A673 (cell line): Measurements from ENCODE around the gene TMPRSS6. TPM values are rescaled to one million over a fixed set of nuclear protein-coding genes. Genes with fewer than 3 reads are reported as not detected.
A peak's percentile ranks its signal among the peaks of the same experiment; 100 is the strongest.

ENCODE experiments used
- BruUV-seq: library from RNA; stranded (reverse); fragments of 400-500 nt; replicated peaks from 2 replicates; lab custom pipeline; 2021; lab: Mats Ljungman, UMichigan
- CTCF ChIA-PET: fragments of 300-600 bp; sonication (Branson Sonifier 250); formaldehyde crosslinking; loops from one replicate; lab custom pipeline; 2022; ENCODE audit warnings: antibody characterized with exemption; lab: Charles Lee
- POLR2A ChIA-PET: fragments of 300-600 bp; sonication (Branson Sonifier 250); formaldehyde crosslinking; loops from one replicate; lab custom pipeline; 2022; ENCODE audit warnings: antibody characterized with exemption; ENCODE audit not compliant: low non-redundant PET; lab: Charles Lee
- DNase-seq: peaks from one replicate; pipeline ENCODE4 v3.0.0-alpha.2; 2015; ENCODE audit warnings: low spot score
- H3K27ac ChIP-seq: fragments of 200-600 bp; sonication (generic); 2 replicates; pipeline ENCODE4 v1.5.1; 2016; ENCODE audit warnings: mixed run types, low read depth, mild to moderate bottlenecking, mixed read lengths, antibody characterized with exemption, low read length; ENCODE audit not compliant: poor library complexity, severe bottlenecking
- H3K27me3 ChIP-seq: fragments of 200-600 bp; sonication (generic); replicated peaks from 2 replicates; pipeline ENCODE4 v1.6.1; 2017; ENCODE audit warnings: mixed run types, low read depth, mild to moderate bottlenecking, mixed read lengths, antibody characterized with exemption, low read length; ENCODE audit not compliant: insufficient read depth, poor library complexity
- H3K36me3 ChIP-seq: fragments of 200-600 bp; sonication (generic); 2 replicates; pipeline ENCODE4 v1.6.1; 2016; ENCODE audit warnings: mixed run types, mild to moderate bottlenecking, mixed read lengths, antibody characterized with exemption, low read length; ENCODE audit not compliant: insufficient read depth, poor library complexity, severe bottlenecking
- H3K4me1 ChIP-seq: fragments of 200-600 bp; sonication (generic); 2 replicates; pipeline ENCODE4 v1.6.1; 2017; ENCODE audit warnings: mixed run types, mild to moderate bottlenecking, mixed read lengths, antibody characterized with exemption, low read length; ENCODE audit not compliant: insufficient read depth, poor library complexity, severe bottlenecking
- H3K4me3 ChIP-seq: fragments of 200-600 bp; sonication (generic); 2 replicates; pipeline ENCODE4 v1.5.1; 2016; ENCODE audit warnings: low read depth, mixed run types, mild to moderate bottlenecking, mixed read lengths, low read length; ENCODE audit not compliant: poor library complexity, severe bottlenecking
- H3K9me3 ChIP-seq: fragments of 200-600 bp; sonication (generic); 2 replicates; pipeline ENCODE4 v1.6.1; 2016; ENCODE audit warnings: mixed run types, low read depth, mild to moderate bottlenecking, mixed read lengths, antibody characterized with exemption, low read length; ENCODE audit not compliant: poor library complexity, severe bottlenecking
- CTCF ChIP-seq: fragments of 300-800, 200-600 bp; sonication (generic); conservative IDR thresholded peaks from 2 replicates; pipeline ENCODE4 v1.5.1; 2017; ENCODE audit warnings: low read depth, mild to moderate bottlenecking, antibody characterized with exemption, low read length, moderate library complexity, mixed read lengths
- EZH2 ChIP-seq: fragments of 200-600 bp; sonication (generic); IDR thresholded peaks from 2 replicates; pipeline ENCODE4 v1.6.1; 2017; ENCODE audit warnings: borderline replicate concordance, low read depth, mild to moderate bottlenecking, mixed read lengths, antibody characterized with exemption, low read length; ENCODE audit not compliant: poor library complexity, severe bottlenecking
- intact Hi-C: fragments of 100-400 bp; cut with micrococcal nuclease; formaldehyde crosslinking; loops from one replicate; pipeline ENCODE4 v1.10.0; 2022; ENCODE audit not compliant: unreplicated experiment
- total RNA-seq: library from RNA; stranded (reverse); gene quantifications from 2 replicates; pipeline ENCODE4 v1.2.3, GENCODE V29; 2021

The TMPRSS6 gene
- total RNA-seq, 1 experiment from 2014 or later, result not detected

- intact Hi-C loops, result loop anchor here (5.0 kb wide), 1 partner anchor 119 kb away; no protein-coding TSS in a partner anchor
- TF ChIP-seq EZH2 (no peak), CTCF (peak; percentile 100)
- DNase-seq, result peak; percentile 61
- Histone ChIP-seq H3K27me3 (peaks cover 25% of the 10 kb centered on the region), H3K27ac (no peak overlapping the region), H3K36me3 (no peaks in the 10 kb centered on the region), H3K4me3 (no peak overlapping the region), H3K4me1 (no peaks in the 10 kb centered on the region), H3K9me3 (no peaks in the 10 kb centered on the region)
- no TSS peak for BruUV-seq
- CTCF ChIA-PET, result no interaction called here
- POLR2A ChIA-PET, result no interaction called here
These were observed 31.6 kb downstream of the TMPRSS6 start for GRCh38 chr22:37077802-37078448.

GRCh38 chr22:37075822-37076433, 33.6 kb downstream of the TMPRSS6 start:
- H3K4me3 ChIP-seq, result no peak overlapping the region
- H3K9me3 ChIP-seq, result no peaks in the 10 kb centered on the region
- H3K36me3 ChIP-seq, result no peaks in the 10 kb centered on the region
- DNase-seq, result no peak
- no TSS peak for BruUV-seq
- intact Hi-C loops, result loop anchor here (5.0 kb wide), 1 partner anchor 121 kb away; no protein-coding TSS in a partner anchor
- POLR2A ChIA-PET, result no interaction called here
- no peak for TF ChIP-seq EZH2
- TF ChIP-seq CTCF, result no peak
- no peak overlapping the region for H3K27ac ChIP-seq
- peaks cover 25% of the 10 kb centered on the region for H3K27me3 ChIP-seq
- CTCF ChIA-PET, result interaction anchor here (0.6 kb wide), 1 partner anchor 77 kb away, joined by 3 read pairs; no protein-coding TSS in a partner anchor
- H3K4me1 ChIP-seq, result no peaks in the 10 kb centered on the region

- Histone ChIP-seq H3K27me3 (peaks cover 30% of the 10 kb centered on the region), H3K4me1 (no peaks in the 10 kb centered on the region), H3K27ac (no peak overlapping the region), H3K9me3 (no peaks in the 10 kb centered on the region), H3K36me3 (no peaks in the 10 kb centered on the region), H3K4me3 (no peak overlapping the region)
- no peak for TF ChIP-seq EZH2
- TF ChIP-seq CTCF, result no peak
- BruUV-seq, result no TSS peak
- no peak for DNase-seq
- ChIA-PET POLR2A (no interaction called here), CTCF (interaction anchor here (0.6 kb wide), 1 partner anchor 78 kb away, joined by 3 read pairs; no protein-coding TSS in a partner anchor)
- intact Hi-C loops, result loop anchor here (5.0 kb wide), 1 partner anchor 122 kb away; no protein-coding TSS in a partner anchor
These were observed 34.5 kb downstream of the TMPRSS6 start for GRCh38 chr22:37075046-37075445.
